NCI-H524 (cell line): ENCODE measurements around the gene C10orf67.
A peak's percentile ranks its signal among the peaks of the same experiment; 100 is the strongest.

Experiments
- DNase-seq, 2 experiments: peaks; one replicate each; lab custom pipeline; 2025; lab: John Stamatoyannopoulos, UW

The C10orf67 gene

GRCh38 chr10:23196915-23197314 lies 147.7 kb downstream of the C10orf67 start:
- no peak for DNase-seq

DNA sequence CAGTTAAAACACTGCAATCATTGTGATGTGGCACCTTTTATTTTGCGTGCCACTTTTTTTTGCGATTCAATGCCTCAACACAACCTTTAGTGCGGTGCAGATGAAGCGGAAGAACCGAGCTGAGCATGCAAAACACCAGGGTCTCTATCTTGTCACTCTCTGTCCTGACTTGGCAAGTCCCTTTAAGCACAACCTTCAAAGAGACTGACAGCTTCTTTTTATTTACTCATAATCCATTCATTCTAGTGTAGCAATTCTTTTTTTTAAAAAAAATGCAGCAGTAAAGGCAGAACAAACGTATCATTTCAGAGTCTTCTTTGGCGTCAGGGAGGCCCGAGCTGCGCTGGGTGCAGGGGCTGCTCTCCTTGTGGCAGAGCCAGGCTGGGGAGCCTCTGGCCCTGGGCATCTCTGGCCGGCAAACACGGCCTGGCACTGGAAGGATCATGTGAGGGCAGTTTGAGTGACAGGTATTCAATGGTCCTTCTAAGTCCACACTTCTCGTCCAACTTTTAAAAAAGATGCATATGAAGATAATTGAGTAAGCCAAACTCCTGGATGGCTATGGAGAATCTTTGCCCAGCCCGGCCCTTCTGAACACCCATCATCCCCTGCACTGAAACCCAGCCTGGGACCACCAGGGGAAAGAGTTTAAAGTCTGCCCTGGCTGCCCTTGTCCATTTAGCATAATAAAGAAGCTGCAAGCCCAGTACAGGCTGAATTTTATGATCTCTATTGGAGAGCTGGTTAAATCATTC lies 148.6 kb downstream of the C10orf67 start:
- no peak for DNase-seq

- peak in 1 of 2 experiments; percentile 11 for DNase-seq
These were observed 149.4 kb downstream of the C10orf67 start for GRCh38 chr10:23194966-23195845.

DNA sequence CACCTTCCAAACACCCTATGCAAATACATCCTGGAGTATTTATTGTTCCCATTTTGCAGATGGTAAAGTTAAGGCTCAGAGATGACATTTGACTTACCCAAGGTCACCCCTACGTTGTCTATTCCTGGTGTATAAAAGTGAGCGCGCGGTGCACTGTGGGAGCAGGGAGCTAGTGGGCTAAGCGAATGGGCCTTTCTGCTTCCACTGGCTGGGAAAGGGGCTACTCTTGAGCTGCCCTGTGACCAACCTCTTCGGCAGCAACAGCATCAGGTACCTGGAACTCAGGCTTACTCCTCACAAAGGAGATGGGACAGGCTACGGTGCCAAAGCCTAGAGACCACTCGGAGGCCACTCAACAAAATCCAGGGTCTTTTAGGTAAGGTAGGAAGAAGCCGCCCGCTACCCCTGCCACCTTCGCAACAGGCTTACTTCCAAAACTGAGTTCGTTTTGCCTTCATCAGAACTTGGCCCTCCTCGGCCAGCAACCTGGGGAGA lies 150.1 kb downstream of the C10orf67 start:
- no peak for DNase-seq

GRCh38 chr10:23193435-23194074 lies 151.0 kb downstream of the C10orf67 start:
- DNase-seq: no peak

DNA sequence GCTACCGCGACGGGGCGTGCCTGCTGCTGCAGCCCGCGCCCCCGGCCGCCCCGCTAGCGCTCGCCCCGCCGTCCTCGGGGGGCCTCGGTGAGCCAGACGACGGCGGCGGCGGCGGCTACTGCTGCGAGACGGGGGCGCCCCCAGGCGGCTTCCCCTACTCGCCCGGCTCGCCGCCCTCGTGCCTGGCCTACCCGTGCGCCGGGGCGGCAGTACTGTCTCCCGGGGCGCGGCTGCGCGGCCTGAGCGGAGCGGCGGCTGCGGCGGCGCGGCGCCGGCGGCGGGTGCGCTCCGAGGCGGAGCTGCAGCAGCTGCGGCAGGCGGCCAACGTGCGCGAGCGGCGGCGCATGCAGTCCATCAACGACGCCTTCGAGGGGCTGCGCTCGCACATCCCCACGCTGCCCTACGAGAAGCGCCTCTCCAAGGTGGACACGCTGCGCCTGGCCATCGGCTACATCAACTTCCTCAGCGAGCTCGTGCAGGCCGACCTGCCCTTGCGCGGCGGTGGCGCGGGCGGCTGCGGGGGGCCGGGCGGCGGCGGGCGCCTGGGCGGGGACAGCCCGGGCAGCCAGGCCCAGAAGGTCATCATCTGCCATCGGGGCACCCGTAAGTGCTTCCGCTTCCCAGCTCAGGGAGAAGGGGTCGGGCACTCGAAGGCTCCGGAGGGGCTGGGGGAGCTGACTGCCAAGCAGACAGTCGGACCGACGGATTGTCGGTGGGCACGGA lies 151.7 kb downstream of the C10orf67 start:
- DNase-seq: peak in 1 of 2 experiments; percentile 20

GRCh38 chr10:23191764-23192711 lies 152.6 kb downstream of the C10orf67 start, which contains the start of gene PTF1A:
Gene PTF1A, plus strand, starts transcription at chr10:23192312. Its CDS starts 219 bp downstream, at chr10:23192531.
- DNase-seq: no peak

DNA sequence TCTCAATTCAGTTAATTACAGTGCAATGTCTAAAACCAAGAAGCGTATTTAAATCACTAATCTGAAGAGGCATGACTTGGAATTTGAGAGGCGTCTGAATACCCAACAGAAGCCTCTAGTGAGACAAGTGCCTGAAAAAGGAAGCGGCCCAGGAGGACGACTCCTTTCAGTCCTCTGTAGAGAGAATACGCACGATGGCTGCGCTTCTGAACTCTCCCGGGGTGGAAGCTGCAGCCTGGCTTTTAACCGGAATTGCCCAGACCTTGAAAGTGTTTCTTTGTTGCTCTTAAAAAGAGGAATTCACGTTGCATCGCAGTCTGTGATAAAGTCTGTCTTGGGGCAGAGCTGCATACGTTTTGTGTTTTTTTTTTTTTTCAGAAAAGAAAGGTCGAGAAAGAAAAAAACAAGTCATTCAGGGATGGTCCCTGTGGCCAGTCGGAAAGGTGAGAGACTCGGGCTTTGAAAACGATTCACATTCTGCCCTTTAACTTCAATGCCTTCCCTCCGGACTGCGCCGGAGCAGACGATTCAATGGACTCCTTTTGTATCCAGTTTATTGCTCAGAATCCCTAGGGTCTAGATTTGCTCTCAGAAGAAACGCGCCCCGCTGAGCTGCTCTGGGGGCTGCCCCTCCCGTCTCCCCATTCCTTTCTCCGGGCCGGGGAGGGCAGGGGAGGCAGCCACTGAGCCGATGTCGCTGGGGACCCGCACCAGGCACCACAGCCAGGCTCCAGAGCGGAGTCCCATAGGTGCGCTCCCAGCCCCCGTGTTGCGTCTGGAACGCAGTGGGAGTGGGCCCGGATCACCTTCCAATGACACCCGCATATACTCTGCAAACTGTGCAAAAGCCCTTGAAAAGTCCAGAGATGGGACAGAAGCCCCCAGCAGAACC lies 153.5 kb downstream of the C10orf67 start:
- peak in 1 of 2 experiments; percentile 12 for DNase-seq

GRCh38 chr10:23189024-23189423 lies 155.6 kb downstream of the C10orf67 start:
- no peak for DNase-seq

DNA sequence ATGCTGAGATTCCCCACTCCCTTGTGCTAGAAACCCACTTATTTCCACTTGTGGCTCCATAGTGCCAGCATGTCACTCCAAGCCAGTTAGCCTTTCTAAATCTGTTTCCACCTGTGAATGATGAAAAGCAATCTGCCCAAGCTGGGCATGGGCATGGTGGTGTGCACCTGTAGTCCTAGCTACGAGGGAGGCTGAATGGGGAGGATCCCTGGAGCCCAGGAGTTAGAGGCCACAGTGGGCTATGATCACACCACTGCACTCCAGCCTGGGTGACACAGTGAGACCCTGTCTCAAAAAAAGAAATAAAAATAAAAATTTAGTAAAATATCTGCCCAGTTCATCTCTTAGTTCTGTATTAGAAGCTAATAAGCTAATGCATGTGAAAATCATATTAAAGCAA lies 157.4 kb downstream of the C10orf67 start:
- DNase-seq: no peak

GRCh38 chr10:23186697-23187096 lies 157.9 kb downstream of the C10orf67 start:
- DNase-seq: no peak

GRCh38 chr10:23186178-23186577 lies 158.4 kb downstream of the C10orf67 start:
- no peak for DNase-seq

- no peak for DNase-seq
These were observed 169.6 kb downstream of the C10orf67 start for GRCh38 chr10:23174977-23175512.

DNA sequence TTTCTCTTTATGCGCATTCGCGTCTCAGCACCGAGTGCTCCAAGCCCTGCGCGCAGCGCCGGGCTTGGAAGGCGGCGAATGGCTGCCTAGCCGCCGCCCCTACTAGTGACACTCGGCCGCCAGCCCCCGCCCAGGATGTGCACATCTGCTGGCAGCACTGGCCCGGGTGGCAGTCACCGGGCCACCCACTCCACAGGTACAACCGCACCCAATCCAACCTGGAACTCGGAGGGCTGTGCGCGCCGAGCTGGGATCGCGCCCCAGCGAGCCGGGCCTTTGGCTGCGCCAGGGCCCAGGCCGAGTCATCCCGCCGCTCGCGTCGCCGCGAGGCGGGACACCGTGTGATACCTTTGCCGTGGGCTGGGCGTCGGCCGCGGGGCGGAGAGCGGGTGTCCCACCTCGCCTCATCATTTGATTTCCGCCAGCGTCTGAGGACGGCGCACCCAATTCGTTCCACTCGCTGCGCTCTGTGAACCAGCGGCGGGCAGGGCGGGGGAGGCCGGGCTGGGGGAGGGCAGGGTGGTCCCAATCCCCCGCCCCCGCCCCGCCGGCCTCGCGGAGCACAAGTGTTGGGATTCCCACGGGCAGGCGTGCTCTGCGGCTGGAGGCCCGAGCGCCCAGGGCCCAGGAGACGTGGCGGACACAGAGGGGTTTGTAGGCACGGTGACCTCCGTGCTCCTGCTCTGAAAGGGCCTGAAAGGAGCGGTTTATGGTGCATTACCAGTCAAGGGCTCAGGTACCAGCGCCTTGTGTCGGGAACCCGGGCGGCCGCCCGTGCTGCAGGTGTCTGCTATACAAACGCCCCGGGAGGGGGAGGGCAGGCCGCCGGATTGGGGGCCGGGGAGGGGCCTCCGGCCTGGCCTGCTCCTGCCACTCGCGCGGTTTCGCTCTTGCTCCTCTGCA lies 170.3 kb downstream of the C10orf67 start:
- no peak for DNase-seq

- peak in 1 of 2 experiments; percentile 27 for DNase-seq
These were observed 171.2 kb downstream of the C10orf67 start for GRCh38 chr10:23173214-23174073.

DNA sequence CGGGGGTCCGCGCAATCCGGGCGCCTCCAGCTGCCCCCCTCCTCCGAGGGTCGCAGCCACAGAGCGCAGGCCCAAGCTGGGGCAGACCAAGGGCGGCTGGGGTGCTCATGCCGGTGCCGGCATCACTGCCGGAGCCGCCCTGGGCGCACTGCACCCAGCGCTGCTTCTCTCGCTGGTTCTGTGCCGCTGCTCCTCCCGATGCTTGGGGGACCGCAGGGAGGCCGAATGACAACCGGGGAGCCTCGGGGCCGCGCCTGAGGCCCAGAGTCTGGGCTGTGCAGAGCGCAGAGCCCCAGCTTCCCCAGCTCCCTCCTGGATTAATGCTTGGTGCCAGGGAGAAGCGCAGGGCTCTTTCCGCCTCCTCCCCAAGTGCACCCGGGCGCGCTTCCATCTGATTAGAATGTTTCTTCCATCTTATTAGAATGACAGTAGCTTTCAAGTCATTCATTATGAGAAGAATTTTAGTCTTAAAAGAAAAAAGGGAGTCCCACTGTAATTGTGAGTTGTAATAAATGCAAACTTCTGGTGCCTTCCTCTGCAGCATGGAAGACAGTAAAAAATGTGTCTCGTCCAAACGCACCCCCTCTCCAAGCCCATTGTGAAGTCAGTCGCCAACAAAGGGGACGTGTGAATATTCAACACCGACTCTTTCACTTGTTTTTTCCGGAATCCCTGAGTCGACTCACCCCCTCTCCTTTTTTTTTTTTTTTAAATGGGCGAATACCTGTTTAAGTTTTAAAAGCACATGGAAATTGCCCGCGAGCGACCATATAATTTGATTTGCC lies 172.0 kb downstream of the C10orf67 start:
- no peak for DNase-seq
